ENCODE measurements around the gene PSG2. TPM values are rescaled to one million over a fixed set of nuclear protein-coding genes. Genes with fewer than 3 reads are reported as not detected.
"Not testable (repeated sequence)": the region's sequence is repeated elsewhere in the genome, so short reads cannot be mapped to it uniquely, and the experiment has no call there.

Gene PSG2
- total RNA-seq, 3 donors from 2014 or later: not detected

GRCh38 chr19:43114626-43115025 lies 32.1 kb upstream of the PSG2 start:
- H3K27ac ChIP-seq; H3K4me1 ChIP-seq; H3K36me3 ChIP-seq; H3K27me3 ChIP-seq; H3K9me3 ChIP-seq; H3K4me3 ChIP-seq; DNase-seq (ENCODE audit: low spot score in 2 of 2); intact Hi-C loops (cut with DNase I; ENCODE audit: low total_unique reads): not testable (repeated sequence)

GRCh38 chr19:43107401-43107800 lies 24.9 kb upstream of the PSG2 start:
- H3K27me3 ChIP-seq; intact Hi-C loops (cut with DNase I; ENCODE audit: low total_unique reads); H3K4me3 ChIP-seq; H3K27ac ChIP-seq; H3K4me1 ChIP-seq; H3K36me3 ChIP-seq; DNase-seq (ENCODE audit: low spot score in 2 of 2): not testable (repeated sequence)
- H3K9me3 ChIP-seq: peaks cover 10 to 16% of the 10 kb centered on the region in 2 donors

GRCh38 chr19:43105496-43105895 lies 23.0 kb upstream of the PSG2 start:
- intact Hi-C loops (cut with DNase I; ENCODE audit: low total_unique reads): no loop called here
- TF ChIP-seq POLR2AphosphoS5 (IDR thresholded peaks at IDR 0.05) (no peak), POLR2A (IDR thresholded peaks at IDR 0.05) (no peak)
- TF ChIP-seq, protein P1, sequence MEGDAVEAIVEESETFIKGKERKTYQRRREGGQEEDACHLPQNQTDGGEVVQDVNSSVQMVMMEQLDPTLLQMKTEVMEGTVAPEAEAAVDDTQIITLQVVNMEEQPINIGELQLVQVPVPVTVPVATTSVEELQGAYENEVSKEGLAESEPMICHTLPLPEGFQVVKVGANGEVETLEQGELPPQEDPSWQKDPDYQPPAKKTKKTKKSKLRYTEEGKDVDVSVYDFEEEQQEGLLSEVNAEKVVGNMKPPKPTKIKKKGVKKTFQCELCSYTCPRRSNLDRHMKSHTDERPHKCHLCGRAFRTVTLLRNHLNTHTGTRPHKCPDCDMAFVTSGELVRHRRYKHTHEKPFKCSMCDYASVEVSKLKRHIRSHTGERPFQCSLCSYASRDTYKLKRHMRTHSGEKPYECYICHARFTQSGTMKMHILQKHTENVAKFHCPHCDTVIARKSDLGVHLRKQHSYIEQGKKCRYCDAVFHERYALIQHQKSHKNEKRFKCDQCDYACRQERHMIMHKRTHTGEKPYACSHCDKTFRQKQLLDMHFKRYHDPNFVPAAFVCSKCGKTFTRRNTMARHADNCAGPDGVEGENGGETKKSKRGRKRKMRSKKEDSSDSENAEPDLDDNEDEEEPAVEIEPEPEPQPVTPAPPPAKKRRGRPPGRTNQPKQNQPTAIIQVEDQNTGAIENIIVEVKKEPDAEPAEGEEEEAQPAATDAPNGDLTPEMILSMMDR (IDR thresholded peaks at IDR 0.05): no peak

GRCh38 chr19:43104215-43104850 lies 21.8 kb upstream of the PSG2 start:
- H3K36me3 ChIP-seq; H3K27ac ChIP-seq; H3K4me3 ChIP-seq; H3K27me3 ChIP-seq; DNase-seq (ENCODE audit: low spot score in 2 of 2); intact Hi-C loops (cut with DNase I; ENCODE audit: low total_unique reads); H3K4me1 ChIP-seq: not testable (repeated sequence)
- H3K9me3 ChIP-seq: peaks cover 10 to 16% of the 10 kb centered on the region in 2 donors
- TF ChIP-seq, protein P1 (IDR thresholded peaks at IDR 0.05): peak in 1 of 3 donors; percentile 25

More at GRCh38 chr19:43105496-43105895, 23.0 kb upstream of the PSG2 start:
- Histone ChIP-seq H3K9me3 (peaks cover 10 to 16% of the 10 kb centered on the region in 2 donors), H3K36me3 (no peaks in the 10 kb centered on the region), H3K27ac (no peak overlapping the region), H3K4me3 (no peak overlapping the region), H3K27me3 (no peaks in the 10 kb centered on the region), H3K4me1 (no peaks in the 10 kb centered on the region)
- DNase-seq (ENCODE audit: low spot score in 2 of 2): no peak

DNA sequence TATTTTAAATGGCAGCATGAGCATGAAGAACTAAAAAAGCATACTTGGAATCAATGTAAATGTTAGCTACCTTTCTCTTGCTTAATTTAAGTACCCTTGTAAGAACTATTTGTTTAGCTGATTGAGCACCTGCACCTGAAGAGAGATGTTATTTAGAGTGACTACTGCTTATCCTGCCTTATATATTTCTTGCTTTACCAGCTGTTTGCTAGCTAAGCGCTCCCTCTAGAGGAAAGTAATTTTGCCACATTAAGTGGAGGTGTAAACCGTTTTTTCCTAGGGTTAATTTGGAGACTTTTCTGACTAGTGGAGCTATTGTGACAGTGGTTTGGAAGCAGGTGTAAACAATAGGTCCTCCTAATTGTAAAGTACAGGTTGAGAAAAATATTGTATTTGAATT lies 19.4 kb upstream of the PSG2 start:
- intact Hi-C loops (cut with DNase I; ENCODE audit: low total_unique reads): no loop called here
- no peaks in the 10 kb centered on the region for H3K4me1 ChIP-seq
- no peak overlapping the region for H3K4me3 ChIP-seq
- TF ChIP-seq, protein P1 (IDR thresholded peaks at IDR 0.05): no peak
- TF ChIP-seq POLR2A (IDR thresholded peaks at IDR 0.05): no peak
- TF ChIP-seq POLR2AphosphoS5 (IDR thresholded peaks at IDR 0.05): no peak
- H3K36me3 ChIP-seq: no peaks in the 10 kb centered on the region
- no peak for DNase-seq (ENCODE audit: low spot score in 2 of 2)
- H3K27ac ChIP-seq: no peak overlapping the region
- H3K9me3 ChIP-seq: peaks cover 10 to 16% of the 10 kb centered on the region in 2 donors
- no peaks in the 10 kb centered on the region for H3K27me3 ChIP-seq

DNA sequence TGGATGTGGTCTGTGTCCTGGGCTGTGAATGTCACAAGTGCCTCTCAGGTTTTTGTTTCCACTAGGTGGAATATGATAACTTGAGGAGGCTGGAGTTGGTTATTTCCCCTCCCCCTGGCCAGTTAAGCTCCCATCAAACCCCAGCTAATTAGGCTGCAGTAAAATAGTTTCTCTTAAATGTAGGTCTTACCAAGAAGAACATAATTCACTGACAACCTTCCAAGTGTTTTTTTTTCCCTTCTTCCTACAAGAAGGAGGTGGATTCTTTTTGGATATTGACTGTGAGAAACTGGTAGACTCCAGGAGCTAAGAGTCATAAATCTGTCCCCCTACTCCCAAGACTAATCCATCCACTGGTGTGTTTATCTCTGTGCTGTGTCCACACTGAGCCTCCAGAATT lies 15.9 kb upstream of the PSG2 start:
- H3K36me3 ChIP-seq; H3K4me1 ChIP-seq; H3K4me3 ChIP-seq; H3K27ac ChIP-seq; H3K9me3 ChIP-seq; intact Hi-C loops (cut with DNase I; ENCODE audit: low total_unique reads); H3K27me3 ChIP-seq; DNase-seq (ENCODE audit: low spot score in 2 of 2): not testable (repeated sequence)

Measured in breast epithelium (tissue), 4 donors.